Activated CD4-positive, alpha-beta T cell treated with anti-CD3 and anti-CD28 coated beads, Interleukin-2, amount 10 ng/mL, durations not matched to agents 24 days and 14 days (primary cell): ENCODE results near the gene ALOX5. TPM values are rescaled to one million over a fixed set of nuclear protein-coding genes. Genes with fewer than 3 reads are reported as not detected.
"Not testable (repeated sequence)": the region's sequence is repeated elsewhere in the genome, so short reads cannot be mapped to it uniquely, and the experiment has no call there.

ENCODE experiments used
- DNase-seq: peaks from one replicate; pipeline ENCODE4 v3.0.0; 2022
- H3K27ac Mint-ChIP-seq: one replicate; pipeline ENCODE4 v1.8.0; 2022; ENCODE audit warnings: mild to moderate bottlenecking, mixed read lengths
- H3K27me3 Mint-ChIP-seq: one replicate; pipeline ENCODE4 v1.8.0; 2022; ENCODE audit warnings: mixed read lengths
- H3K36me3 Mint-ChIP-seq: one replicate; pipeline ENCODE4 v1.8.0; 2022; ENCODE audit warnings: low read depth, mild to moderate bottlenecking, mixed read lengths
- H3K4me1 Mint-ChIP-seq: one replicate; pipeline ENCODE4 v1.8.0; 2021; ENCODE audit warnings: mixed read lengths
- H3K4me3 Mint-ChIP-seq: one replicate; pipeline ENCODE4 v1.8.0; 2022; ENCODE audit warnings: mild to moderate bottlenecking, moderate library complexity, mixed read lengths
- H3K9me3 Mint-ChIP-seq: one replicate; pipeline ENCODE4 v1.8.0; 2021; ENCODE audit warnings: mixed read lengths
- intact Hi-C: fragments of 100-400 bp; cut with micrococcal nuclease; formaldehyde crosslinking; loops from one replicate; pipeline ENCODE4 v1.15.1; 2023
- total RNA-seq: library from RNA; stranded (reverse); gene quantifications from 2 replicates; pipeline ENCODE4 v1.2.3, GENCODE V29; 2022

ALOX5 gene
- total RNA-seq, 1 donor from 2014 or later = 2.4 TPM

DNA sequence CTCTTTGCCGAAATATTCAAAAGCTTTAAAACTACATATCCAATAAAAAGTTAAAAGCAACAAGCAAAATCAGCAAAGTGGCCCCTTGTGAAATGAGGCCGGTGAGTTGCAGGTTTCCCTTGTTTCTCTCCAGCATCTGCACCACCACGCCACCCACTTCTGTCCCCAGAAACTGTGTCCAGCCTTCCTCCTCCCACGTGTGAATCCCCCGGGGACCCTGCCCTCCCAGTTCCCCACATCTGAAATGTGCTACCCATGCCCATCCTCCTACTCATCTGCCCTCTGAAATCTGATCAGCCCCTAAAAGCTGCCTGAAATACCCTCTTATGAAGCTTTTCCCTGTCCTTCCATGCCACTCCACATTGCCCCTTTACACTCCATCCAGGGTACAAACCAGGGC, 3.8 kb downstream of the ALOX5 start:
- Mint-ChIP-seq H3K4me1 (peaks cover 26% of the 10 kb centered on the region), H3K4me3 (no peak overlapping the region), H3K9me3 (no peaks in the 10 kb centered on the region), H3K36me3 (no peaks in the 10 kb centered on the region), H3K27ac (no peak overlapping the region), H3K27me3 (peaks cover 31% of the 10 kb centered on the region)
- no peak for DNase-seq
- intact Hi-C loops = no loop called here

DNA sequence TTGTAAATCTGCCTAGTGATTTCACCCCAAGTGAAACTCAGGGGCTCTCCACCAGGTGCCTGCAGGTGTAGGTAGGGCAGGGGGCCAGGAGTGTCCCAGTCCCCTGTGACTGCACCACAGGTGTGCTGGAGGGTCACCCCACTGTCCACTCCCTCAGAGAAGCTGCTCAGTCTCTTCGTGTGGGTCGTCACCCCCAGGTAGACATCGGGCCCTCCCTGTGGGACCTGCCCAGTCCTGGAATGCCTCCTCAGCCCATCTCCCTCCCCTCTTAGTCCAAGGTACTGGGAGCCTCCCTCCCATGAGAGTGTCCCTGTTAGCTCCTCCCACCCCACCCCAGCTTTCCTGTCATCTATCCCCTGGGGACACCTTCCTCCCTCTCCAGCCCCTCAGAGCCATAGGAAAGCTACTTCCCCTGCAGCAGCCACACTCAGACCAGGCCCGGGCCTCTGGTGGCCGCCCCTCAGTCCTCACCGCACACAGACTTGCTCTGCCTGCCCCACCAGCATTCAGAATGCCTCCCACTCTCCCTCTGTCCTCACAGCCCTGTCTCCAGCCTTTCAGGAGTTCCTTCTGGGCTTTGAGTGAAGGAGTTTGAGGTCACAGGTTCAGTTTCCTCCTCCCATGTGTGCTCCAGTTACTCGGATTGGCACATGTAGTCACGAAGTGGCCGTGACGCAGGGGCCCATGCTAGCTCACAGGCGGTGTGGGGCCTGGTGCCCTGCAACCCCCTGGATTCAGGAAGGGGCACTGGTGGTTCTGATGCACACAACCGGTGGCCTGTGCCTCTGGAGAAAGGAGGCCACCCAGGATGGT, 5.1 kb downstream of the ALOX5 start:
- peaks cover 19% of the 10 kb centered on the region for H3K4me1 Mint-ChIP-seq

DNA sequence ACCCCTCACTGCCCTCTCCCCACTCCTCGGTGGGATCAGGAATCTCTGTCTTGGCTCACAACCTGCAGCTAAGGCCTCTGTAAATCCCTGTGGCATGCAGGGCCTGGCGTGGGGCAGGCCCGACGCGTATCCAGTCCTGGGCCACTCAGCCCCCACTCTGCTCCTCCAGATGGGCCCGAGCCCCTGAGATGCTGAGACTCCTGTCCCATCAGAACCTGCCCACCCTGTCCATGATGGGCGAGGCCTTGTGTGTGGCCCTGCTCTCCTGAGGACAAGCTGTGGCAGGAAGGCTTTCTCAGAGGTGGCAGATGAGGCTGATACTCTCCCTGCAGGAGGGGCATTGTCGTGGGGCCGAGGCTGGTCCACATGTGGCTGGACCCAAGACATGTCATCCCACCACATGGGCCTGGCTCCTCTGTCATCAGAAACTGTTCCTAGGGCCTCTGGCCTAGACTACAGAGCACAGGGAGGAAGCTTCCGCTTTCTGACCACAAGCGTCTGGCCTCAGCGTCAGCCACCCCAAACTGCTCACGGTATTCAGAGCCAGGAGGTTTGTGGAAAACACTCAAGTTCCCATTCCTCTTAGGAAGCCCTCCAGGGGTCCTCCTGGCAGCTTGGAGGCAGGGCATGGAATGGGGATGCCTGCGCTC, 6.0 kb downstream of the ALOX5 start:
- H3K4me3 Mint-ChIP-seq = no peak overlapping the region
- peaks cover 15% of the 10 kb centered on the region for H3K4me1 Mint-ChIP-seq
- intact Hi-C loops = no loop called here
- H3K36me3 Mint-ChIP-seq = no peaks in the 10 kb centered on the region
- no peak for DNase-seq
- no peaks in the 10 kb centered on the region for H3K9me3 Mint-ChIP-seq
- H3K27me3 Mint-ChIP-seq = peaks cover 20% of the 10 kb centered on the region
- no peak overlapping the region for H3K27ac Mint-ChIP-seq

More for the DNA sequence above, 5.1 kb downstream of the ALOX5 start:
- no peak for DNase-seq
- H3K9me3 Mint-ChIP-seq = no peaks in the 10 kb centered on the region
- intact Hi-C loops = no loop called here
- H3K27ac Mint-ChIP-seq = no peak overlapping the region
- peaks cover 25% of the 10 kb centered on the region for H3K27me3 Mint-ChIP-seq
- no peak overlapping the region for H3K4me3 Mint-ChIP-seq
- H3K36me3 Mint-ChIP-seq = no peaks in the 10 kb centered on the region

DNA sequence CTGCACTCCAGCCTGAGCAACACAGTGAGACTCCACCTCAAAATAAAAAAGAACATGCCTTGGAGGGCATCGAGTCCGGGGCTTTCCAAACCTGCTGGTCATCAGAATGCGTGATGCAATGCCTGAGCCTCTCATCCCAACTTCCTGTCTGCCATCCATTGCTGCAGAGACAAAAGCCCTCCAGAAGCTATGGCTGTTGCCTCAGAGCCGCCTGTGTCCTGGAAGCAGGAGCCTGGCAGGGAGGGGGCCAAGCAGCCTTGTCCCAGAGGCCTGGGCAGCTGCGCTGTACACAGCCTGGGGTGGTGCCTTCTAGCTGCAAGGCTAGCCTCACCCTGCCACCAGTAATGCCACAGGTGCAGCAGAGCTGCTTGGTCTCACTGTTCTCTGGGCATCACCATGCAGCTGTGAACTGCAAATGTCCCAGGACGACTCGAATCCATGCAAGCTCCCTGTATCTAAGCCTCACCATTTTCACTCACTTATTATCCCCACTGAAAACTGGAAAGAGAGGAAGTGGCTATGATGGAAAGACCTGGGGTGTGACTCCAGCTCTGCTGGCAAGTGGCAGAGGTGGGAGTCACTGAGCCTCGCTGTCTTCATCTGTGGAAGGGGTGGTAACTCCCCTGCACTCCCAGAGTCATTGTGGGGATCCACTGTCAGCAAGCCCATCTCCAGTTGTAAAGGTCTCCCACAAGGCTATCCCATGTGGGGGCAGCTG, 7.0 kb downstream of the ALOX5 start:
- no peak for DNase-seq
- Mint-ChIP-seq H3K36me3 (no peaks in the 10 kb centered on the region), H3K9me3 (no peaks in the 10 kb centered on the region), H3K4me1 (peaks cover 5% of the 10 kb centered on the region), H3K4me3 (no peak overlapping the region), H3K27me3 (peaks cover 11% of the 10 kb centered on the region), H3K27ac (no peak overlapping the region)
- intact Hi-C loops = no loop called here

DNA sequence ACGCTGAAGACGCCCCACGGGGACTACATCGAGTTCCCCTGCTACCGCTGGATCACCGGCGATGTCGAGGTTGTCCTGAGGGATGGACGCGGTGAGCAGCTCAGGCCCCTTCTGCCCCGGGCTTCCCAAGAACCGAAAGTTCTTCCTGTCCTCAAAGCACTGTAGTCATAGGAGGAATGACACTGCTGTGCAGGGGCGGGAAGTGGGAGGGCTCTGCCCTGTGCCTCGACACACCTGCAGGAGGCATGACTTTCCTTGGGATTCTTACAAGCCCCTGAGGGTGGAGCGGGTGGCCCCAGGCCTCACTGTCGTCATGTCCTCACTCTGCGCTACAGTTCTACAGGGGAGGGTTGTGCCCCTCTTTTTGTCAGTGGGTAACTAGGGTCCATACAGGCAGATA, 8.6 kb downstream of the ALOX5 start:
- Mint-ChIP-seq H3K36me3 (peaks cover 5% of the 10 kb centered on the region), H3K9me3 (no peaks in the 10 kb centered on the region), H3K27ac (no peak overlapping the region), H3K4me1 (no peaks in the 10 kb centered on the region), H3K4me3 (no peak overlapping the region), H3K27me3 (peaks cover 4% of the 10 kb centered on the region)
- intact Hi-C loops = no loop called here
- DNase-seq = no peak

DNA sequence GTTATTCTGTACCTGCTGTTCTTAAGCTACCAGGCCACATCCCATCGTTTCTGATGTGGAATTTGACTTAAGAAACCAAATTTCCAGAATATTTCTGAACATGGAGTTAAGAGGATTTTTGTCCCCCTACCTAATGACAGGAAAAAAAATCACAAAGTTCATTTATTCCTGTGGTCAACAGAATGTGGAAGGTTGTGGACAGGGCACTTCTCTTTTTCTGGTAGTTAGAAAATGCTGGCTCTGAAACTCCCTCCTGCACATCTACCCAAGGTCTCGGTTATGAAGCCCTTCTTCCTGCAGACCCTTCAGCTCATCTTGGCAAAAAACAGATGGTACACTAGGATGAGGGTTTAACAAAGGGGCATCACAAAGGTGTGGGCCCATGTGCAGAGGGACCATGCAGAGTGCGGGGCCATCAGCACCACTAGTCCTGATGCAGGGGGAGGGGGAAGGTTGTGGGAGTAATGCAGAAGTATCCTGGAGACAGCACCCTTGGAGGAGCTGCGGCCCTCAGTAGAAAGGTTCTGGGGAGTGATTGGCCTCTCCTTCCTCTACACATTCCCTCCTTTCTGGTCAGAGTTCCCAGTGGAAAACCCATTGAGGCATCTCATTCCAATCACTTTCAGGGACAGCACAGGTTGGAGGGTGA, 9.8 kb downstream of the ALOX5 start:
- Mint-ChIP-seq H3K4me3 (no peak overlapping the region), H3K36me3 (peaks cover 7% of the 10 kb centered on the region), H3K27me3 (peaks cover under 1% of the 10 kb centered on the region), H3K9me3 (peaks cover 1% of the 10 kb centered on the region), H3K4me1 (no peaks in the 10 kb centered on the region), H3K27ac (no peak overlapping the region)
- no peak for DNase-seq
- intact Hi-C loops = no loop called here

DNA sequence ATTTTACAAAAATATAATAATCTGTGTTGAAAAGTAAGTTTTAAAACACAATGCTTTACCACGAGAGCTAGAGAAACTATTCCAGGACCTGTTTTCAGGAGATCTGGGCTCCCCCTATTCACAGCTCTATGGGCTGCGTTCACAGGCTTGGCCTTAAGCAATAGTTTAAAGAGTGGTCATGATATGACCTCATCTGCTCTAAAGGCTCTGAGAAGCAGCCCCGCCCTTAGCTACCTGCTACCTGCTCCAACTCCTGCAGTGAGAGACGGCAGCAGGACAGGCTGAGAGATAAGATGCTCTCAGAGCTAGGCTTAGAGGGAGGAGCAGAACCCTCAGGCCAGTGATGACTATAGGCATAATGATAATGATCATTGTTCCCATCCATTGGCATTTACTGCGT, 12.6 kb downstream of the ALOX5 start:
- intact Hi-C loops = no loop called here
- Mint-ChIP-seq H3K27me3 (peaks cover 9% of the 10 kb centered on the region), H3K9me3 (peaks cover 9% of the 10 kb centered on the region), H3K36me3 (peaks cover 15% of the 10 kb centered on the region), H3K4me3 (no peak overlapping the region), H3K4me1 (peaks cover 3% of the 10 kb centered on the region), H3K27ac (no peak overlapping the region)
- DNase-seq = no peak

DNA sequence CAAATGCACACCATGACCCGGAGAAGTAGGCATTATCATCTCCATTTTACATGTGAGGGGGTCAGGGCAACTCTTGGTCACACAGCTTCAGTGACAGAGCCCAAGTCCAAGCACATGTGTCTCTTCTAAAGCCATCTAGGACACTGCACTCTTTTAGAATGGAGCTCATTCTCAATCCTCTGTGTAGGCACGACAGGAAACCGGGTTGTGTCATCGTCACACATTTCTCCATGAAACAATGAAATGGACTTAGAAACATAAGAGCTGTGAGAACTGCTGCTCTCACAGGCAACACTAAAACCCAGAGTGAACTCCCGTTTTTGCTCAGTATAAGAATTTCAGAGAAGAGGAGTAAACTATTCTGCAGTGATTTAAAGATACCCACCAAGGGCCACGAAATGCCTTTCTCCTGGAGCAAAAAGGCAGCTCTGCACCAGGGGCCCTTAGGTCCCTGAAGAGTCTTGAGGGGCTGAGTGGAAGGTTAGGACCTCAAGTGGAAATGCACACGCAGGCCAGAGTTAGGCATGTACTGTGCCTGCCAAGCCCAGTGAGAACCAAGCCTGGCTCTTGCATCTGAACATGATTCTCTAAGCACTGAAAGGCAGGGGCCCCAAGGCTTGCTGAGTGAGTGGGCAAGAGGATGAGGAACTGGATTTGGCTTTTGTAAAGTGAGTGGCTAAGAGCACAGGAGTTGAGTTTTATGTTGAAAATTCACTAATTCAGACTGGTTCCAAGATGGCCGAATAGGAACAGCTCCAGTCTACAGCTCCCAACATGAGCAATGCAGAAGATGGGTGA, 13.3 kb downstream of the ALOX5 start:
- no peak overlapping the region for H3K27ac Mint-ChIP-seq
- peaks cover 3% of the 10 kb centered on the region for H3K4me1 Mint-ChIP-seq
- H3K27me3 Mint-ChIP-seq = peaks cover 9% of the 10 kb centered on the region
- intact Hi-C loops = no loop called here
- peaks cover 9% of the 10 kb centered on the region for H3K9me3 Mint-ChIP-seq
- no peak for DNase-seq
- H3K4me3 Mint-ChIP-seq = no peak overlapping the region
- peaks cover 15% of the 10 kb centered on the region for H3K36me3 Mint-ChIP-seq

DNA sequence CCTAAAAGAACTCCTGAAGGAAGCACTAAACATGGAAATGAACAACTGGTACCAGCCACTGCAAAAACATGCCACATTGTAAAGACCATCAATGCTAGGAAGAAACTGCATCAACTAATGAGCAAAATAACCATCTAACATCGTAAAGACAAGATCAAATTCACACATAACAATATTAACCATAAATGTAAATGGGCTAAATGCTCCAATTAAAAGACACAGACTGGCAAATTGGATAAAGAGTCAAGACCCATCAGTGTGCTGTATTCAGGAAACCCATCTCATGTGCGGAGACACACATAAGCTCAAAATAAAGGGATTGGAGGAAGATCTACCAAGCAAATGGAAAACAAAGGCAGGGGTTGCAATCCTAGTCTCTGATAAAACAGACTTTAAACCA, 15.7 kb downstream of the ALOX5 start:
- intact Hi-C loops, DNase-seq, H3K27ac Mint-ChIP-seq, H3K4me3 Mint-ChIP-seq, H3K4me1 Mint-ChIP-seq: not testable (repeated sequence)
- Mint-ChIP-seq H3K9me3 (peaks cover 13% of the 10 kb centered on the region), H3K27me3 (peaks cover 15% of the 10 kb centered on the region), H3K36me3 (peaks cover 15% of the 10 kb centered on the region)

DNA sequence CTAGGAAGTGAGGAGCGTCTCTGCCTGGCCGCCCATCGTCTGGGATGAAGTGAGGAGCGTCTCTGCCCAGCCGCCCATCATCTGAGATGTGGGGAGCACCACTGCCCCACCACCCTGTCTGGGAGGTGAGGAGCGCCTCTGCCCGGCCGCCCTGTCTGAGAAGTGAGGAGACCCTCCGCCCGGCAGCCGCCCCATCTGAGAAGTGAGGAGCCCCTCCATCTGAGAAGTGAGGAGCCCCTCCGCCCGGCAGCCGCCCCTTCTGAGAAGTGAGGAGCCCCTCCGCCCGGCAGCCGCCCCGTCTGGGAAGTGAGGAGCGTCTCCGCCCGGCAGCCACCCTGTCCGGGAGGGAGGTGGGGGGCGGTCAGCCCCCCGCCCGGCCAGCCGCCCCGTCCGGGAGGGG, 17.6 kb downstream of the ALOX5 start:
- H3K4me1 Mint-ChIP-seq, H3K4me3 Mint-ChIP-seq, DNase-seq, H3K27ac Mint-ChIP-seq, intact Hi-C loops: not testable (repeated sequence)
- Mint-ChIP-seq H3K36me3 (peaks cover 28% of the 10 kb centered on the region), H3K9me3 (peaks cover 20% of the 10 kb centered on the region), H3K27me3 (peaks cover 15% of the 10 kb centered on the region)

DNA sequence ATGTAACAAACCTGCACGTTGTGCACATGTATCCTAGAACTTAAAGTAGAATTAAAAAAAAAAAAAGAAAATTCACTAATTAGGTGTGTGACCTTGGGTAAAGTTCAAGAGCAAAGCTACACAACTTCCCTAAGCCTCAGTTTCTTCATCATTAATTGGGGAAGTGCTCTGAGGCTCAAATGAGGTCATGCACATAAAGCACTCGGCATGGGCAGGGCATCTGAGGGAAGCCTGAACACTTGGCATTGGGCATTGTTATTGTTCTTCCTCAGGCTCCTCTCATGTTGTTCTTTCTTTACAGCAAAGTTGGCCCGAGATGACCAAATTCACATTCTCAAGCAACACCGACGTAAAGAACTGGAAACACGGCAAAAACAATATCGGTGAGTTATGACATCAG, 21.5 kb downstream of the ALOX5 start:
- H3K9me3 Mint-ChIP-seq = peaks cover 14% of the 10 kb centered on the region
- H3K4me3 Mint-ChIP-seq = no peak overlapping the region
- no peak overlapping the region for H3K27ac Mint-ChIP-seq
- peaks cover 1% of the 10 kb centered on the region for H3K4me1 Mint-ChIP-seq
- no peak for DNase-seq
- peaks cover 29% of the 10 kb centered on the region for H3K36me3 Mint-ChIP-seq
- intact Hi-C loops = no loop called here
- peaks cover 15% of the 10 kb centered on the region for H3K27me3 Mint-ChIP-seq

DNA sequence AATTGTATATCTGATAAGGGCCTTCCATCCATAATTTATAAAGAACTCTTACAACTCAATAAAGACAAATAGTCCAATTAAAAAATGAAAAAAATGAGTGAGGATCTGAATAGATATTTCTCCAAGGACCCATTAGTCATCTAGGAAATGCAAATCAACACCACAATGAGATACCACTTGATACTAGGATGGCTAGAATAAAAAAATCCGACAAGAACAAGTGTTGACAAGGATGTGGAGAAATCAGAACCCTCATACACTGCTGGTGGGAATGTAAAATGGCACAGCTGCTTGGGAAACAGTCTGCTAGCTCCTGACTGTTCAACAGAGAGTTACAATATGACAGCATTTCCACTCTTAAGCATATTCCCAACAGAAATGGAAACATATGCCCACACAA, 24.6 kb downstream of the ALOX5 start:
- H3K27me3 Mint-ChIP-seq = peaks cover 29% of the 10 kb centered on the region
- no peaks in the 10 kb centered on the region for H3K4me1 Mint-ChIP-seq
- no peak overlapping the region for H3K27ac Mint-ChIP-seq
- DNase-seq = no peak
- peaks cover 34% of the 10 kb centered on the region for H3K36me3 Mint-ChIP-seq
- intact Hi-C loops = no loop called here
- H3K9me3 Mint-ChIP-seq = peaks cover 10% of the 10 kb centered on the region
- no peak overlapping the region for H3K4me3 Mint-ChIP-seq

DNA sequence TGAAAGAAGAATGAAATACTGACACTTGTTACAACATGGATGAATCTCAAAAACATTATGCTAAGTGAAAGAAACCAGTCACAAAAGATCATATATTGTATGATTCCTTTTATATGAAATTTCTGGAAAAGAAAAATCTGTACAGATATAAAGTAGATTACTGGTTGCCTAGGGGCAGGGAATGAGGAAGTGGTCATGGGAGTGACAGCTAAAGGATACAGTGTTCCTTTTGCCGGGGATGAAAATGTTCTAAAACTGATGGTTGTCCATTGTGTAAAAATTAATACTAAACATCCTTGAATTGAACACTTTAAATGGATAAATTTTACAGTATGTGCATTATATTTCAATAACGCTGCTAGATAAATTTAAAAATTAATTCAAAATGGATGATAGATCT, 25.1 kb downstream of the ALOX5 start:
- no peak overlapping the region for H3K27ac Mint-ChIP-seq
- DNase-seq = no peak
- H3K4me3 Mint-ChIP-seq = no peak overlapping the region
- H3K36me3 Mint-ChIP-seq = peaks cover 34% of the 10 kb centered on the region
- intact Hi-C loops = no loop called here
- H3K27me3 Mint-ChIP-seq = peaks cover 29% of the 10 kb centered on the region
- H3K9me3 Mint-ChIP-seq = peaks cover 10% of the 10 kb centered on the region
- H3K4me1 Mint-ChIP-seq = peaks cover 4% of the 10 kb centered on the region
